ENCODE measurements around the gene KISS1. TPM values are rescaled to one million over a fixed set of nuclear protein-coding genes. Genes with fewer than 3 reads are reported as not detected.

Gene KISS1
- total RNA-seq, 1 donor from 2014 or later, result 0.60 TPM

DNA sequence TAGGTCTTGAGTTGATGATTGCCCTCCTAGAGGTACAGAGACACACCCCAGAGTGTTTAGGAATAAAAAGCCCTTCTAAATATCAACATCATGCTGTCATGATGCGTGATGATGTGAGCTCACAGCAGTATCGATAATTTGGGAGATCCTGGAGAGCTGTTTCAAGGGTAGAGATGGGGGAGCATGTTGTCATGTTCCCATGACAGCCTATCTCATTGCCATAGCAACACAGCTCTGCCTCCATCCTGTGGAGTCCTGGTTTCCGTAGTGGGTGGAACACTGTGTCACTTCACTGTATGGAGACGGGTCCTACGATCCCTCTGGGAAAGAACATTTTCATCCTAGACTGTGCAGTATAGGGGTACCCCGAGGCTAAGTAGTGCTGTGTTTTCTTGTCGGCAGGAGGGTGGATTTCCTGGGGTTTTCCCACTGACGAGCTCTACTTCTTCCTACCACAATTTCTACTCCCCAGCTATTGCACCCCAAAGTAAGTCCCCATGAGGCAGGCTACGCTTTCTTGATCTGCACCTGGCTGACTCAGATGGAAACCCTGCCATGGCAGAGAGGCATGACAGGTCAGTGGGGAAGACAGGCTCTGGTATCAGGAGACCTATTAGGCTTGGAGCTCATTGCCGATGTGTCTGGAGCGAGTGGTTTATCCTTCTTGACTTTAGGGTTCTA, 7.2 kb downstream of the KISS1 start:
- Mint-ChIP-seq H3K27ac (no peak overlapping the region), H3K9me3 (no peaks in the 10 kb centered on the region), H3K4me3 (no peak overlapping the region), H3K36me3 (no peaks in the 10 kb centered on the region), H3K27me3 (ENCODE audit: low read depth) (peaks cover 50% of the 10 kb centered on the region), H3K4me1 (peaks cover 20% of the 10 kb centered on the region)
- no peak for DNase-seq (ENCODE audit: low spot score in 2 of 2, unreplicated experiment in 2 of 2)
- no peak for TF ChIP-seq CTCF (IDR thresholded peaks at IDR 0.05; ENCODE audit: unreplicated experiment)

GRCh38 chr1:204186597-204186996, 9.7 kb downstream of the KISS1 start:
- peaks cover 19% of the 10 kb centered on the region for H3K4me1 Mint-ChIP-seq
- no peak for DNase-seq (ENCODE audit: low spot score in 2 of 2, unreplicated experiment in 2 of 2)

GRCh38 chr1:204181116-204181515, 15.2 kb downstream of the KISS1 start:
- H3K36me3 Mint-ChIP-seq, result no peaks in the 10 kb centered on the region
- H3K27ac Mint-ChIP-seq, result no peak overlapping the region
- no peak overlapping the region for H3K4me3 Mint-ChIP-seq
- no peak for TF ChIP-seq CTCF (IDR thresholded peaks at IDR 0.05; ENCODE audit: unreplicated experiment)
- DNase-seq (ENCODE audit: low spot score in 2 of 2, unreplicated experiment in 2 of 2), result no peak
- H3K4me1 Mint-ChIP-seq, result no peaks in the 10 kb centered on the region
- H3K9me3 Mint-ChIP-seq, result no peaks in the 10 kb centered on the region
- H3K27me3 Mint-ChIP-seq (ENCODE audit: low read depth), result peaks cover 7% of the 10 kb centered on the region

More at GRCh38 chr1:204186597-204186996, 9.7 kb downstream of the KISS1 start:
- H3K9me3 Mint-ChIP-seq, result no peaks in the 10 kb centered on the region
- no peak for TF ChIP-seq CTCF (IDR thresholded peaks at IDR 0.05; ENCODE audit: unreplicated experiment)
- peaks cover 40% of the 10 kb centered on the region for H3K27me3 Mint-ChIP-seq (ENCODE audit: low read depth)
- no peak overlapping the region for H3K4me3 Mint-ChIP-seq
- no peak overlapping the region for H3K27ac Mint-ChIP-seq
- H3K36me3 Mint-ChIP-seq, result no peaks in the 10 kb centered on the region

GRCh38 chr1:204180133-204180532, 16.2 kb downstream of the KISS1 start:
- Mint-ChIP-seq H3K9me3 (no peaks in the 10 kb centered on the region), H3K27ac (no peak overlapping the region), H3K36me3 (no peaks in the 10 kb centered on the region), H3K4me1 (no peaks in the 10 kb centered on the region), H3K27me3 (ENCODE audit: low read depth) (peaks cover 7% of the 10 kb centered on the region), H3K4me3 (no peak overlapping the region)
- DNase-seq (ENCODE audit: low spot score in 2 of 2, unreplicated experiment in 2 of 2), result no peak
- no peak for TF ChIP-seq CTCF (IDR thresholded peaks at IDR 0.05; ENCODE audit: unreplicated experiment)

GRCh38 chr1:204178487-204179281, 17.6 kb downstream of the KISS1 start:
- H3K4me1 Mint-ChIP-seq, result no peaks in the 10 kb centered on the region
- H3K9me3 Mint-ChIP-seq, result no peaks in the 10 kb centered on the region
- H3K4me3 Mint-ChIP-seq, result no peak overlapping the region
- no peak overlapping the region for H3K27ac Mint-ChIP-seq
- DNase-seq (ENCODE audit: low spot score in 2 of 2, unreplicated experiment in 2 of 2), result no peak
- no peak for TF ChIP-seq CTCF (IDR thresholded peaks at IDR 0.05; ENCODE audit: unreplicated experiment)
- H3K27me3 Mint-ChIP-seq (ENCODE audit: low read depth), result peaks cover 7% of the 10 kb centered on the region
- no peaks in the 10 kb centered on the region for H3K36me3 Mint-ChIP-seq

Measured in mesothelial cell of epicardium (in vitro differentiated cells).